Lung (tissue), 12 donors: ENCODE measurements around the gene SMIM5. TPM values are rescaled to one million over a fixed set of nuclear protein-coding genes. Genes with fewer than 3 reads are reported as not detected.

Experiments used
- ATAC-seq: fragments of 200-7000 bp; cut with Tn5 transposase; one replicate; pipeline ENCODE4 v1.9.1; 2020; ENCODE audit warnings: moderate number of reproducible peaks; ENCODE audit not compliant: insufficient read depth, low FRiP score
- DNase-seq, 3 donors: peaks; one replicate each; pipeline ENCODE4 v3.0.0-alpha.2; 2013 to 2017
- H3K27ac ChIP-seq, 2 donors: one replicate each; pipeline ENCODE4 v1.5.1; 2013; ENCODE audit warnings: mild to moderate bottlenecking in 2 of 2, moderate library complexity in 2 of 2, control low read depth in 1 of 2, inconsistent platforms in 1 of 2, low read depth in 1 of 2, low read length in 1 of 2
- H3K27me3 ChIP-seq, 3 donors: one replicate each; pipeline ENCODE4 v1.5.1; 2013; ENCODE audit warnings: low read length in 2 of 3; ENCODE audit not compliant: control insufficient read depth in 3 of 3, insufficient read depth in 3 of 3
- H3K36me3 ChIP-seq, 4 donors: one replicate each; pipeline ENCODE4 v1.5.1; 2013; ENCODE audit warnings: low read length in 4 of 4, mild to moderate bottlenecking in 1 of 4, moderate library complexity in 1 of 4; ENCODE audit not compliant: control insufficient read depth in 4 of 4, insufficient read depth in 4 of 4
- H3K4me1 ChIP-seq, 5 donors: one replicate each; pipeline ENCODE4 v1.5.1; 2013; ENCODE audit warnings: low read length in 5 of 5, mild to moderate bottlenecking in 2 of 5, moderate library complexity in 1 of 5; ENCODE audit not compliant: control insufficient read depth in 5 of 5, insufficient read depth in 5 of 5
- H3K4me3 ChIP-seq: one replicate; pipeline ENCODE4 v1.5.1; 2013; ENCODE audit warnings: mild to moderate bottlenecking, control low read depth, moderate library complexity
- H3K9ac ChIP-seq, 2 donors: one replicate each; pipeline ENCODE4 v1.5.1; 2013; ENCODE audit warnings: low read length in 2 of 2, control low read depth in 1 of 2; ENCODE audit not compliant: insufficient read depth in 1 of 2
- H3K9me3 ChIP-seq, 4 donors: one replicate each; pipeline ENCODE4 v1.5.1; 2013; ENCODE audit warnings: low read length in 3 of 4, mild to moderate bottlenecking in 1 of 4, moderate library complexity in 1 of 4; ENCODE audit not compliant: control insufficient read depth in 4 of 4, insufficient read depth in 3 of 4
- WGBS, 2 donors: extraction: QIAGEN DNeasy Blood & Tissue Kit; methylation state at CpG; one replicate each; pipeline ENCODE4 v1.1.7; 2013; 5-methylcytosine and 5-hydroxymethylcytosine counted together
- polyA plus RNA-seq, 2 donors: library from polyadenylated mRNA; stranded (reverse); fragments of 200-250 nt; gene quantifications; one replicate each; pipeline ENCODE4 v1.2.1, GENCODE V29; 2013
- total RNA-seq, 2 donors: library from RNA; depleted of rRNA in 1 of 2; stranded (reverse); fragments of >200 nt in 1 of 2; gene quantifications; one replicate each; pipeline ENCODE4 v1.2.1, GENCODE V29; 2014 to 2021
- TF ChIP-seq, protein P1 (sequence below): IDR thresholded peaks from 2 replicates; pipeline ENCODE4 v1.5.1; 2012; ENCODE audit warnings: mild to moderate bottlenecking; ENCODE audit errors: control extremely low read depth, extremely low read depth
- donor health status: control.
- donor health status: control.
- donor health status: Bipolar disorder and iron deficiency.
- donor health status: healthy.
- donor health status: DM: yes; HTN: yes; CAD: no.

SMIM5 gene
- total and polyA plus RNA-seq, 4 donors = 2.2 to 7.5 (median 3.9) TPM

- peaks cover 14 to 36% (median 24%) of the 10 kb centered on the region in 4 donors for H3K36me3 ChIP-seq
These were observed 33.9 kb downstream of the SMIM5 start, which contains the start of the genes RECQL5 and SAP30BP for GRCh38 chr17:75666959-75667790. RECQL5 (minus strand) TSS chr17:75667154; CDS start chr17:75666557, 597 bp downstream. SAP30BP (plus strand) TSS chr17:75667338; CDS start chr17:75667373, 35 bp downstream.

GRCh38 chr17:75667825-75668224 is 34.6 kb downstream of the SMIM5 start:
- peaks cover 3 to 19% (median 7%) of the 10 kb centered on the region in 5 donors for H3K4me1 ChIP-seq
- TF ChIP-seq, protein P1, sequence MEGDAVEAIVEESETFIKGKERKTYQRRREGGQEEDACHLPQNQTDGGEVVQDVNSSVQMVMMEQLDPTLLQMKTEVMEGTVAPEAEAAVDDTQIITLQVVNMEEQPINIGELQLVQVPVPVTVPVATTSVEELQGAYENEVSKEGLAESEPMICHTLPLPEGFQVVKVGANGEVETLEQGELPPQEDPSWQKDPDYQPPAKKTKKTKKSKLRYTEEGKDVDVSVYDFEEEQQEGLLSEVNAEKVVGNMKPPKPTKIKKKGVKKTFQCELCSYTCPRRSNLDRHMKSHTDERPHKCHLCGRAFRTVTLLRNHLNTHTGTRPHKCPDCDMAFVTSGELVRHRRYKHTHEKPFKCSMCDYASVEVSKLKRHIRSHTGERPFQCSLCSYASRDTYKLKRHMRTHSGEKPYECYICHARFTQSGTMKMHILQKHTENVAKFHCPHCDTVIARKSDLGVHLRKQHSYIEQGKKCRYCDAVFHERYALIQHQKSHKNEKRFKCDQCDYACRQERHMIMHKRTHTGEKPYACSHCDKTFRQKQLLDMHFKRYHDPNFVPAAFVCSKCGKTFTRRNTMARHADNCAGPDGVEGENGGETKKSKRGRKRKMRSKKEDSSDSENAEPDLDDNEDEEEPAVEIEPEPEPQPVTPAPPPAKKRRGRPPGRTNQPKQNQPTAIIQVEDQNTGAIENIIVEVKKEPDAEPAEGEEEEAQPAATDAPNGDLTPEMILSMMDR = no peak
- H3K36me3 ChIP-seq = peaks cover 12 to 36% (median 24%) of the 10 kb centered on the region in 4 donors
- H3K27me3 ChIP-seq = no peaks in the 10 kb centered on the region
- peak overlapping the region in 1 of 2 donors; percentile 95 for H3K27ac ChIP-seq
- peak overlapping the region; percentile 93 for H3K4me3 ChIP-seq
- ATAC-seq (no peak), DNase-seq (no peak)
- WGBS, 2 donors = 7 to 10% methylated on average over 4 of the region's 4 CpGs
- H3K9me3 ChIP-seq = no peaks in the 10 kb centered on the region
- peak overlapping the region; percentile 46 to 74 for H3K9ac ChIP-seq

More at GRCh38 chr17:75666959-75667790, 33.9 kb downstream of the SMIM5 start, which contains the start of the genes RECQL5 and SAP30BP:
- TF ChIP-seq, protein P1 = no peak
- Histone ChIP-seq H3K27ac (peak within 1 kb of the TSS; percentile 92 to 95), H3K4me3 (peak within 1 kb of the TSS; percentile 93), H3K9ac (peak within 1 kb of the TSS; percentile 74 to 77), H3K9me3 (peaks cover 0 to 3% (median 0%) of the 10 kb centered on the region in 4 donors), H3K27me3 (no peaks in the 10 kb centered on the region), H3K4me1 (peaks cover 3 to 19% (median 7%) of the 10 kb centered on the region in 5 donors)
- WGBS, 2 donors = 0% methylated on average over 55 of the region's 55 CpGs
- peak; percentile 98 to 100 (median 99) for DNase-seq
- ATAC-seq = peak; percentile 95

DNA sequence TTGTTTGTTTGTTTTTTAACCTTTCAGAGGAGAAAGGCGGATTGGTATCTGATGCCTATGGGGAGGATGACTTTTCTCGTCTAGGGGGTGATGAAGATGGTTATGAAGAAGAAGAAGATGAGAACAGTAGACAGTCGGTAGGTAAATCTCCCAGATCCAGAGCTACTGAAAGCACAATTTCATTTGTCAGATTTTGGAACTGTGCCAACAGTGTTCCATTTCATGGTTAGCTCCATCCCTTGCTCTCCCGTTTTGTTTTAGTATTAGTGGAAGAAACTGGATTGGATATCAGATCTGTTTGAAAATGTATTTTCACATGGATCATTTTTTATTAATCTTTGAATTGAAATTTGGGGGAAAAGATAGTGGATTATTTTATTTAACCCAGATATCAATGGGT is 35.3 kb downstream of the SMIM5 start:
- 74 to 90% methylated on average over 4 of the region's 4 CpGs for WGBS, 2 donors
- DNase-seq (no peak), ATAC-seq (no peak)
- Histone ChIP-seq H3K27me3 (no peaks in the 10 kb centered on the region), H3K36me3 (peaks cover 17 to 33% (median 24%) of the 10 kb centered on the region in 4 donors), H3K4me1 (peaks cover 3 to 19% (median 7%) of the 10 kb centered on the region in 5 donors), H3K27ac (no peak overlapping the region), H3K9ac (no peak overlapping the region), H3K9me3 (no peaks in the 10 kb centered on the region), H3K4me3 (no peak overlapping the region)
- TF ChIP-seq, protein P1 = no peak
